ENCODE results near the gene C1R. TPM values are rescaled to one million over a fixed set of nuclear protein-coding genes. Genes with fewer than 3 reads are reported as not detected.
A peak's percentile ranks its signal among the peaks of the same experiment; 100 is the strongest.

The C1R gene
- total and polyA plus RNA-seq, 4 donors, result 268 to 525 (median 434) TPM

GRCh38 chr12:7091171-7091570, 1.1 kb downstream of the C1R start:
- Histone ChIP-seq H3K4me1 (ENCODE audit: control insufficient read depth in 5 of 5, insufficient read depth in 5 of 5, low read length in 5 of 5) (peaks cover 0 to 25% (median 9%) of the 10 kb centered on the region in 5 donors), H3K36me3 (ENCODE audit: control insufficient read depth in 4 of 4, insufficient read depth in 4 of 4, low read length in 4 of 4) (peaks cover 0 to 16% (median 13%) of the 10 kb centered on the region in 4 donors), H3K27me3 (ENCODE audit: control insufficient read depth in 3 of 3, insufficient read depth in 3 of 3, low read length in 2 of 3) (peaks cover 0 to 2% (median 0%) of the 10 kb centered on the region in 3 donors), H3K9me3 (ENCODE audit: control insufficient read depth in 4 of 4, insufficient read depth in 3 of 4, low read length in 3 of 4) (no peaks in the 10 kb centered on the region), H3K9ac (ENCODE audit: insufficient read depth in 1 of 2, low read length in 2 of 2) (peak overlapping the region in 1 of 2 donors; percentile 34), H3K27ac (ENCODE audit: low read depth in 1 of 2, low read length in 1 of 2) (peak overlapping the region; percentile 4 to 85), H3K4me3 (peak overlapping the region; percentile 16)
- no peak for DNase-seq
- no peak for ATAC-seq (ENCODE audit: insufficient read depth, low FRiP score)
- no peak for TF ChIP-seq CTCF (IDR thresholded peaks at IDR 0.05; ENCODE audit: control extremely low read depth, extremely low read depth)
- 84 to 94% methylated on average over 7 of the region's 7 CpGs for WGBS, 2 donors

DNA sequence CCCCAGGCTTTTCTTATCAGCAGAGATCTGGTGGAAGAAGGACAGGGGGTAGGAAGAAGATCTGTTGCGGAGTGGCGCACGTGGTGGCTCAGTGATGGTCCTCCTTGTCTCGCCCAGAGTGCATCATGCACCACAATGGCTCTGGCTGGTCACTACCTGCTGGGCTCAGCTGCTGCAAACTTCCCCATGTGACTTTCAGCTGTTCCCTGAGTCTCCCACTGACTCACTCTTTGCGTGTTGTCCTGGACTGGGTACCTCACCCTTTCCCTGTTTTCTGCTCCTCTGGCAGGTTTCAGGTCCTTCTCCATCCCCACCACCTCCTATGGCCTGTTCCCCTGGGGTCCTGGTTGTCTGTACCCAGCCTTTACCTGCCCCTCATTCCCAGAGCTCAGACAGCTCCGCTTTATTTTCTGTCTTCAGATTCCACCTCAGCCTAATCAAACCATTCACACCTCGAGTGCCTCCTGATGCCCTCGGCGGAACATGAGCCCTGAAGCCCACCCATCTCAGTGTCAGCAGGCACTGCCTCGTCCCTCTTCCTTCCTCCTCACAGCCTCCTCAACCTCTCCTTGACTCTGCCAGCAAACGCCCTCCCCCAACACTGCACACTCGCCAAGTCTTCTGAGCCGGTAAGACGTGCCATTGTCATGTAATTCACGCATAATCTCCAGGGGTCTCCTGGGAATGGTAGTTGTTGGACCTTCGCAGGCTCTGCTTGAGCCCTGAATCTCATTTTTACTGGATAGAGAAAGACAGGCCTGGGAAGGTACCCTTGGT, 1.8 kb downstream of the C1R start:
- Histone ChIP-seq H3K9me3 (ENCODE audit: control insufficient read depth in 4 of 4, insufficient read depth in 3 of 4, low read length in 3 of 4) (no peaks in the 10 kb centered on the region), H3K4me1 (ENCODE audit: control insufficient read depth in 5 of 5, insufficient read depth in 5 of 5, low read length in 5 of 5) (peaks cover 0 to 25% (median 9%) of the 10 kb centered on the region in 5 donors), H3K4me3 (no peak overlapping the region), H3K9ac (ENCODE audit: insufficient read depth in 1 of 2, low read length in 2 of 2) (peak overlapping the region in 1 of 2 donors; percentile 34), H3K27ac (ENCODE audit: low read depth in 1 of 2, low read length in 1 of 2) (peak overlapping the region in 1 of 2 donors; percentile 10), H3K27me3 (ENCODE audit: control insufficient read depth in 3 of 3, insufficient read depth in 3 of 3, low read length in 2 of 3) (peaks cover 0 to 2% (median 0%) of the 10 kb centered on the region in 3 donors), H3K36me3 (ENCODE audit: control insufficient read depth in 4 of 4, insufficient read depth in 4 of 4, low read length in 4 of 4) (peaks cover 0 to 22% (median 18%) of the 10 kb centered on the region in 4 donors)
- ATAC-seq (ENCODE audit: insufficient read depth, low FRiP score) (no peak), DNase-seq (peak; percentile 26 to 58 (median 37))
- WGBS, 2 donors, result 75 to 78% methylated on average over 16 of the region's 16 CpGs
- no peak for TF ChIP-seq CTCF (IDR thresholded peaks at IDR 0.05; ENCODE audit: control extremely low read depth, extremely low read depth)

DNA sequence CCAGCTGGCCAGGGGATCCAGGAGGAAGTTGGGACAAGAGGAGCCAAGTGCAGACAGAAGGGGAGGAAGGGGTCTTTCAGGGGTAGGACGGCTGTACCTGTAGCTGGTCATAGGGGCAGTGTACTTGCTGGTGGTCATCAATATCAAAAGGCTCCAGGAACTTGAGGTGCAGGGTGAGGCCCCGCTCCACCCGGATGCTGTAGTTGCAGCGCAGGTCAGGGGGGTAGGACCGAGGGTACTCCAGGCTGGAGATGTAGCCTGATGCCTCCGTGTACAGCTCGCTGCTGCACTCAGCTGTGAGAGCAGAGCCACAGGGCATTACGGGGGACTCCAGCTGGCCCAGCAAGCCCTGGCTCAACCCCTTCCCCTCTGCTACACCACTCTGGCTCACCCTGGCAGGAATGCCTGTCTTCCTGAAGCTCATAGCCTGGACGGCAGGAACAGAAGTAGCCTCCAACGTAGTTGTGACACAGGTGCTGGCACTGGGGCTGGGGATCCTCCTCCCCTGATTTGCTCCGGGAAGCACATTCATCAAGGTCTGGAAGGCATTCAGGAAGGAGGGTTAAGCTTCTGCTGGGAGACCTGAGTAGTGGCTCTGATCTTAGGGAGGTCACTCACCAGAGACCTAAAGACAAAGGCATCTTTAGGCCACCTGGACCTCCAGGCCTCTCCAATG, 2.9 kb downstream of the C1R start:
- Histone ChIP-seq H3K27me3 (ENCODE audit: control insufficient read depth in 3 of 3, insufficient read depth in 3 of 3, low read length in 2 of 3) (peaks cover 0 to 2% (median 0%) of the 10 kb centered on the region in 3 donors), H3K4me3 (no peak overlapping the region), H3K9ac (ENCODE audit: insufficient read depth in 1 of 2, low read length in 2 of 2) (no peak overlapping the region), H3K36me3 (ENCODE audit: control insufficient read depth in 4 of 4, insufficient read depth in 4 of 4, low read length in 4 of 4) (peaks cover 0 to 32% (median 26%) of the 10 kb centered on the region in 4 donors), H3K9me3 (ENCODE audit: control insufficient read depth in 4 of 4, insufficient read depth in 3 of 4, low read length in 3 of 4) (peaks cover 0 to 8% (median under 1%) of the 10 kb centered on the region in 4 donors), H3K27ac (ENCODE audit: low read depth in 1 of 2, low read length in 1 of 2) (no peak overlapping the region), H3K4me1 (ENCODE audit: control insufficient read depth in 5 of 5, insufficient read depth in 5 of 5, low read length in 5 of 5) (peaks cover 0 to 25% (median 9%) of the 10 kb centered on the region in 5 donors)
- ATAC-seq (ENCODE audit: insufficient read depth, low FRiP score) (no peak), DNase-seq (no peak)
- TF ChIP-seq CTCF (IDR thresholded peaks at IDR 0.05; ENCODE audit: control extremely low read depth, extremely low read depth), result no peak
- 92 to 94% methylated on average over 11 of the region's 11 CpGs for WGBS, 2 donors

Measured in lung (tissue), 12 donors.